ENCODE measurements around the gene PGBD5.

The PGBD5 gene

DNA sequence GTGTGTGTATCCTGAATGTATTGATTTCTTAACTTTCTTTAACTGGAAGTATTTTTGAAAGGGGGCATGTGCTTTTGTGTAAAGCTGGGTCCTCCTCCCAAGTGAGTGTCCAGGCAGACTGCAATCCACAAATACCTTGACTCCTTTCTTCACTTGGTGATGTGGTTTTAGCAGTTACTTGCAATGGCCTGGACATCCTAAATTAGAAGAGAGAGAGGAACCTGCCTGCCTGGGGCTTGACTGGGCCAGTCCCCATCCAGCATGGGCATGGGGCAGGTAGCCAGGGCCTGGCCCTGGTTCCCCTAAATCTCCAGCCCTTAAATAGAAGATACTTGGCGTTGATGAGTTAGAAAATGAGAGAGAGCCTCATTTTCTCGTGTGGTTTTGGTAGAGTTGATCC is 159.7 kb downstream of the PGBD5 start:
- no peak overlapping the region for H3K4me3 ChIP-seq (ENCODE audit: low read length)
- TF ChIP-seq, protein P1, sequence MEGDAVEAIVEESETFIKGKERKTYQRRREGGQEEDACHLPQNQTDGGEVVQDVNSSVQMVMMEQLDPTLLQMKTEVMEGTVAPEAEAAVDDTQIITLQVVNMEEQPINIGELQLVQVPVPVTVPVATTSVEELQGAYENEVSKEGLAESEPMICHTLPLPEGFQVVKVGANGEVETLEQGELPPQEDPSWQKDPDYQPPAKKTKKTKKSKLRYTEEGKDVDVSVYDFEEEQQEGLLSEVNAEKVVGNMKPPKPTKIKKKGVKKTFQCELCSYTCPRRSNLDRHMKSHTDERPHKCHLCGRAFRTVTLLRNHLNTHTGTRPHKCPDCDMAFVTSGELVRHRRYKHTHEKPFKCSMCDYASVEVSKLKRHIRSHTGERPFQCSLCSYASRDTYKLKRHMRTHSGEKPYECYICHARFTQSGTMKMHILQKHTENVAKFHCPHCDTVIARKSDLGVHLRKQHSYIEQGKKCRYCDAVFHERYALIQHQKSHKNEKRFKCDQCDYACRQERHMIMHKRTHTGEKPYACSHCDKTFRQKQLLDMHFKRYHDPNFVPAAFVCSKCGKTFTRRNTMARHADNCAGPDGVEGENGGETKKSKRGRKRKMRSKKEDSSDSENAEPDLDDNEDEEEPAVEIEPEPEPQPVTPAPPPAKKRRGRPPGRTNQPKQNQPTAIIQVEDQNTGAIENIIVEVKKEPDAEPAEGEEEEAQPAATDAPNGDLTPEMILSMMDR (conservative IDR thresholded peaks at IDR 0.05; ENCODE audit: low read length) = no peak
- no peak for DNase-seq (ENCODE audit: low read depth)

DNA sequence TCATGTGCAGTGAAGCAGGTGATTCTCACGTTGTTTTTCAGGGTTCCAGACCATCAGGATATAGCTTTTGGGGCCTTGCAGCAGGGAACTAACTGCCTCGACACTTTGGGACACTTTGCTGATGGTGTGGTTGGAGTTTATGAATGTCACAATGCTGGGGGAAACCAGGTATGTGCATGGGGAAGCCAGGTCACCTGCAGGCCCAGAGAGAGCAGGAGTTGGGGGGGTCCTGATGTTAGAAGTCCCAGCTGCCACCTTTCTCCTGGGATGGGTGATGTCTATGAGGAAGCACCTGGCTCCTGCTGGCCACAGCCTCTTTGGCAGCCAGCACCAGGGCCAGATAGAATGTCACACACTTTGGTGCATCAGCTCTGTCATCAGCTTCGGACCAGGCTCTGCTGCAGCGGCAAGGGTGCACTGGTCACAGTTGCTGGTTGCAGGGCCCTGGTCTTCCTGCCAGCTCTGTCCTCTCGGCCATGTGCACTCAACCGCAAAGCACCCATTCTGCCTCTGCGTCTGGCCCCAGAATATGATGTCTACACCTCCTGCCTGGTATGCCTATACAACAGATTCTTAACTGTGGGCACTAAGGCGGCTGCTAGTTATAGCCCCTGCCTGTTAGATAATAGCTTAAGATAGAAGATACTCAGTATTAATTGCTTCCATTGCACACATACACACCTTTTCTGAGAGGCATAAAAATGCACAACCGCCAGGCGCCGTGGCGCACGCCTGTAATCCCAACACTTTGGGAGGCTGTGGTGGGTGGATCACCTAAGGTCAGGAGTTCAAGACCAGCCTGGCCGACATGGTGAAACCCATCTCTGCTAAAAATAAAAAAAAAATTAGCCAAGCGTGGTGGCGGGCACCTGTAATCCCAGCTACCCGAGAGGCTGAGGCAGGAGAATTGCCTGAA is 160.7 kb downstream of the PGBD5 start:
- DNase-seq (ENCODE audit: low read depth) = no peak
- TF ChIP-seq, protein P1 (conservative IDR thresholded peaks at IDR 0.05; ENCODE audit: low read length) = no peak
- H3K4me3 ChIP-seq (ENCODE audit: low read length) = no peak overlapping the region

Measured in AG10803 (cell line).